Astrocyte of the spinal cord (primary cell): ENCODE results near the gene MX1.

Experiments
- DNase-seq: peaks from one replicate; pipeline ENCODE4 v3.0.0; 2011; ENCODE audit warnings: low read depth, low spot score
- H3K4me3 ChIP-seq: 2 replicates; pipeline ENCODE4 v1.5.1; 2011; ENCODE audit warnings: low read depth, mild to moderate bottlenecking, low read length, moderate library complexity
- in situ Hi-C: cut with HindIII; loops from 2 replicates; pipeline ENCODE4 v1.10.0; 2017; ENCODE audit warnings: low sequenced_read_pairs
- TF ChIP-seq, protein P1 (sequence below): IDR thresholded peaks from 2 replicates; pipeline ENCODE4 v1.5.1; 2012; ENCODE audit warnings: low read depth, mild to moderate bottlenecking, low read length, inconsistent platforms

Gene MX1

DNA sequence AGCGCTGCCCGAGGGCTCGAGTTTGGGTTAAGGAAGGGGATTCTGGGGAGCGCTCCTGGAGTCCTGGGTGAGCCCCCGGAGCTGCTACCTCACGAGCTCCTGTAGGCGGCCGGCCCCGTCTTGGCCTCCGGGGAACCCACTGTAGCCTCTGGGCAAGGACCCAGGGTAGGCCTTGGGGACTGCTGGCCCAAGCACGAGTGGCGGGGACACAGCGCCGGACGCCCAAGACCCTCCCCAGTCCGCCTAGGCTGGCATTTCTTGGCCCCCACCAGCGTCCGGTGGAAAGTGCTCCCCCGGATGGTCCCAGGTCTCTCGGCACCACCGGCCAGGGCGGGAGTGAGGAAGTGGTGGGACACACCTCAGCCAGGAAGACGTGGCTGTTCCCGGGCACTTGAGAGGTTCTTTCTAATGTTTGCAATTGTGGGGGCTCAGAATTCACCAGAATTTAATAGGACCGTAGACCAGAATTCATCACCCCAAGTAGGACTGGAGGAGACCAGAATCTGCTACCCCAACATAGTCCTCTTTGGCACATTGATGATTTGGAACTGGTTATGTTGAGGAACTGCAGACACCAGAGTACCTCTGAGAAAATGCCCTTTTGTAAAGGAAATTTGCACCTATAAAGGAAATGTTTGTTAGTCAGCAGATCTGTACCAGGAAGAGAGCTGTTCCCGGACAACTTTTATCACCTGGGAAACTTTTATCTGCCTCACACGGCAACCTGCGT lies 82.5 kb downstream of the MX1 start:
- H3K4me3 ChIP-seq: no peak overlapping the region
- no peak for DNase-seq
- in situ Hi-C loops: no loop called here
- TF ChIP-seq, protein P1, sequence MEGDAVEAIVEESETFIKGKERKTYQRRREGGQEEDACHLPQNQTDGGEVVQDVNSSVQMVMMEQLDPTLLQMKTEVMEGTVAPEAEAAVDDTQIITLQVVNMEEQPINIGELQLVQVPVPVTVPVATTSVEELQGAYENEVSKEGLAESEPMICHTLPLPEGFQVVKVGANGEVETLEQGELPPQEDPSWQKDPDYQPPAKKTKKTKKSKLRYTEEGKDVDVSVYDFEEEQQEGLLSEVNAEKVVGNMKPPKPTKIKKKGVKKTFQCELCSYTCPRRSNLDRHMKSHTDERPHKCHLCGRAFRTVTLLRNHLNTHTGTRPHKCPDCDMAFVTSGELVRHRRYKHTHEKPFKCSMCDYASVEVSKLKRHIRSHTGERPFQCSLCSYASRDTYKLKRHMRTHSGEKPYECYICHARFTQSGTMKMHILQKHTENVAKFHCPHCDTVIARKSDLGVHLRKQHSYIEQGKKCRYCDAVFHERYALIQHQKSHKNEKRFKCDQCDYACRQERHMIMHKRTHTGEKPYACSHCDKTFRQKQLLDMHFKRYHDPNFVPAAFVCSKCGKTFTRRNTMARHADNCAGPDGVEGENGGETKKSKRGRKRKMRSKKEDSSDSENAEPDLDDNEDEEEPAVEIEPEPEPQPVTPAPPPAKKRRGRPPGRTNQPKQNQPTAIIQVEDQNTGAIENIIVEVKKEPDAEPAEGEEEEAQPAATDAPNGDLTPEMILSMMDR: no peak
